Activated B cell treated with CpG ODN at 0.5 μM for 24 hours (primary cell): ENCODE data around the gene EPS15. TPM values are rescaled to one million over a fixed set of nuclear protein-coding genes. Genes with fewer than 3 reads are reported as not detected.
"Not testable (repeated sequence)": the region's sequence is repeated elsewhere in the genome, so short reads cannot be mapped to it uniquely, and the experiment has no call there.

Experiments used
- ATAC-seq: fragments of 200-7000 bp; cut with Tn5 transposase; one replicate; pipeline ENCODE4 v1.10.0; 2021; ENCODE audit warnings: low read depth, mild to moderate bottlenecking, moderate library complexity
- CTCF ChIA-PET: fragments of 350-600 bp; sonication (Branson Sonifier 250); formaldehyde crosslinking; loops from one replicate; lab custom pipeline; 2021; ENCODE audit warnings: antibody characterized with exemption; lab: Charles Lee
- POLR2A ChIA-PET: fragments of 350-600 bp; sonication (Branson Sonifier 250); formaldehyde crosslinking; loops from one replicate; lab custom pipeline; 2021; ENCODE audit warnings: antibody characterized with exemption; lab: Charles Lee
- DNase-seq: peaks from one replicate; pipeline ENCODE4 v3.0.0; 2022
- H3K27ac Mint-ChIP-seq: one replicate; pipeline ENCODE4 v1.8.0; 2020; ENCODE audit warnings: mixed read lengths
- H3K27me3 Mint-ChIP-seq: one replicate; pipeline ENCODE4 v1.8.0; 2021; ENCODE audit warnings: mixed read lengths
- H3K36me3 Mint-ChIP-seq: one replicate; pipeline ENCODE4 v1.8.0; 2021; ENCODE audit warnings: low read depth, mixed read lengths
- H3K4me1 Mint-ChIP-seq: one replicate; pipeline ENCODE4 v1.8.0; 2021; ENCODE audit warnings: mixed read lengths
- H3K4me3 Mint-ChIP-seq: one replicate; pipeline ENCODE4 v1.8.0; 2020; ENCODE audit warnings: mild to moderate bottlenecking, mixed read lengths
- H3K9me3 Mint-ChIP-seq: one replicate; pipeline ENCODE4 v1.8.0; 2020; ENCODE audit warnings: mixed read lengths
- intact Hi-C: fragments of 100-400 bp; cut with micrococcal nuclease; formaldehyde crosslinking; loops from one replicate; pipeline ENCODE4 v1.15.1; 2024
- total RNA-seq: library from RNA; stranded (reverse); gene quantifications from 2 replicates; pipeline ENCODE4 v1.2.3, GENCODE V29; 2022
- TF ChIP-seq, protein P1 (sequence below): fragments of 200-600 bp; IDR thresholded peaks from one replicate; pipeline ENCODE4 v1.8.0; 2022; ENCODE audit warnings: antibody characterized with exemption, mild to moderate bottlenecking

The EPS15 gene
- total RNA-seq, 1 donor from 2014 or later, result 150 TPM

DNA sequence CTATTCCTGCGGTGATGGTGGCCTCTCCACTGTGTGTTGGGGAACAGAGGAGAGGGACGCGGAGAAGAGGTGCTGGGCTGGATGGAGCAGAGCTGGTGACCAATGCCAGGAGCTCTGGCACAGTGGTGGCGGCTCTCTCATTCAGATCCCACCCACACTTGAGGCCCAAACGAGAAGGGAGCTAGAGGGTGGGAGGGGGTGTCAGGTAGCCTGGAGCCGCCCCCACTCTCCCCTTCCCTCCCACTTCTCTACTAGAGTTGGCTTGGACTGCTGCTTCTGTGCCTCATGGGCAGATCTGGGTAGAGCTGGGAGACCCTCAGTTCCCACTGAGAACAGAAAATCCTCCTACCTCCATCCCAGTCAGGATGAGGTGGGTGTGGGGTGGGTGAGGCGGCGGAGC is 192.2 kb downstream of the EPS15 start:
- Mint-ChIP-seq H3K9me3 (no peaks in the 10 kb centered on the region), H3K27me3 (peaks cover 25% of the 10 kb centered on the region), H3K36me3 (no peaks in the 10 kb centered on the region), H3K27ac (no peak overlapping the region), H3K4me3 (no peak overlapping the region), H3K4me1 (peaks cover 10% of the 10 kb centered on the region)
- no peak for DNase-seq
- TF ChIP-seq, protein P1, sequence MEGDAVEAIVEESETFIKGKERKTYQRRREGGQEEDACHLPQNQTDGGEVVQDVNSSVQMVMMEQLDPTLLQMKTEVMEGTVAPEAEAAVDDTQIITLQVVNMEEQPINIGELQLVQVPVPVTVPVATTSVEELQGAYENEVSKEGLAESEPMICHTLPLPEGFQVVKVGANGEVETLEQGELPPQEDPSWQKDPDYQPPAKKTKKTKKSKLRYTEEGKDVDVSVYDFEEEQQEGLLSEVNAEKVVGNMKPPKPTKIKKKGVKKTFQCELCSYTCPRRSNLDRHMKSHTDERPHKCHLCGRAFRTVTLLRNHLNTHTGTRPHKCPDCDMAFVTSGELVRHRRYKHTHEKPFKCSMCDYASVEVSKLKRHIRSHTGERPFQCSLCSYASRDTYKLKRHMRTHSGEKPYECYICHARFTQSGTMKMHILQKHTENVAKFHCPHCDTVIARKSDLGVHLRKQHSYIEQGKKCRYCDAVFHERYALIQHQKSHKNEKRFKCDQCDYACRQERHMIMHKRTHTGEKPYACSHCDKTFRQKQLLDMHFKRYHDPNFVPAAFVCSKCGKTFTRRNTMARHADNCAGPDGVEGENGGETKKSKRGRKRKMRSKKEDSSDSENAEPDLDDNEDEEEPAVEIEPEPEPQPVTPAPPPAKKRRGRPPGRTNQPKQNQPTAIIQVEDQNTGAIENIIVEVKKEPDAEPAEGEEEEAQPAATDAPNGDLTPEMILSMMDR, result no peak
- ATAC-seq, result no peak
- intact Hi-C loops, result no loop called here
- ChIA-PET POLR2A (no interaction called here), CTCF (no interaction called here)

DNA sequence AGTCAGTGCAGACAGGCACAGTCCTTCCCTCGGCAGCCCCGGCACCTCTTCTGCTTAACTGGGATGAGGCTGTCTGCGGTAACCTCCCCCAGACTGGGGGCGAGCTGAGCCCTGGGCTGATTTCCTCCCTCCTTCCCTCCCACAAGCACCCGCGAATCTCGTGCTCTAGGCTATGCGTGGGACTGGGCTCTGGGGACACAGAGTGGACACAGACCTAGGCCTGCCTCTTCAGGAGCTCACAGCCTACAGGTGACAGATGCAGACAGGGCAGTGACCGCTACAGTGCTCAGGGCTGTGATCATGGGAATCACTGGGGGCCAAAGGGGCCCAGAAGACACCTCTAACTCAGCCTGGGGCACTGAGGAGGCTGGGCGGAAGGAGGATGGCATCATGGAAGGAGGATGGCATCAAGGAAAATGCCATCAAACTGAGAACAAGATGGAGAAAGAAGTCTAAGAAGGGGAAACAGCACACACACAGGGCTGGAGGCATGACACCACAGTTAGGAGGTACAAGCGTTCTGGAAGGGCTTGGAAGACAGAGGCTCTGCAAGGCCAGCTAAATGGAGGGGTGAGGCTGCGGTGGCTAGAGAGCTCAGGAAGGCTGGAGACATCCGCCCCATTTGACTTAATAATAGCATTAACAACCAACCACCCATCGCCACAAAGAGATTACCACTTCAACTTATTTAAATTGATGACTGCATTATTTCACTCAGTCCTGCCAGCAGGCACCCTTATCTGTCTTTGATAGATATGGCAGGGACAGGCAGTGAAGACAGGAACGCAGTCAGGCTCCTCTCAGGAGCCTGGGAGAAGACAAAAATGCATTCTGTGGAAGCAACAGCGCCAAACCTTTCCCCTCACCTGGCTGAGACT is 192.9 kb downstream of the EPS15 start:
- POLR2A ChIA-PET, result no interaction called here
- intact Hi-C loops, result no loop called here
- peaks cover 7% of the 10 kb centered on the region for H3K4me1 Mint-ChIP-seq
- CTCF ChIA-PET, result no interaction called here
- ATAC-seq (no peak), DNase-seq (no peak)
- peaks cover 19% of the 10 kb centered on the region for H3K27me3 Mint-ChIP-seq
- no peak overlapping the region for H3K4me3 Mint-ChIP-seq
- H3K36me3 Mint-ChIP-seq, result no peaks in the 10 kb centered on the region
- no peaks in the 10 kb centered on the region for H3K9me3 Mint-ChIP-seq
- TF ChIP-seq, protein P1, result no peak
- no peak overlapping the region for H3K27ac Mint-ChIP-seq

DNA sequence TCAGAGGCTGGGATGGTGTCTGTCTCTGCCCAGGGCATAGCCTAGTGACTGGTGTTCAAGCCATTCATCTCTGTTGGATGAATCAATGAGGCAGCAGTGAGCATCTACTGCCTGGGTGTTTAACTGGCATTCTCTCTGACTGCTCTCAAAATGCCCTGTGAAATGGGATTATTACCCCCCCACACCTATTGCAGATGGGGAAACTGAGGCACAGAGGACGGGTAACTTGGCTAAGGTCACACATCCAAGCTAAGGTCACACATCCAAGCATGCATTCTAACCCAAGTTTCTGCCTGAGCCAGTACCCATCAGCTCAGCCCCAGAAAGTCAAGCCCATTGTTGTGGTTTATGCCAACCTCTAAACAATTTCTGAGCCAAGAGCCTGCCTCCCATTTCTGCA is 193.7 kb downstream of the EPS15 start:
- DNase-seq (no peak), ATAC-seq (no peak)
- peaks cover 2% of the 10 kb centered on the region for H3K4me1 Mint-ChIP-seq
- intact Hi-C loops, result no loop called here
- ChIA-PET POLR2A (no interaction called here), CTCF (no interaction called here)
- no peaks in the 10 kb centered on the region for H3K36me3 Mint-ChIP-seq
- no peaks in the 10 kb centered on the region for H3K9me3 Mint-ChIP-seq
- TF ChIP-seq, protein P1, result no peak
- no peak overlapping the region for H3K4me3 Mint-ChIP-seq
- H3K27me3 Mint-ChIP-seq, result peaks cover 14% of the 10 kb centered on the region
- H3K27ac Mint-ChIP-seq, result no peak overlapping the region

DNA sequence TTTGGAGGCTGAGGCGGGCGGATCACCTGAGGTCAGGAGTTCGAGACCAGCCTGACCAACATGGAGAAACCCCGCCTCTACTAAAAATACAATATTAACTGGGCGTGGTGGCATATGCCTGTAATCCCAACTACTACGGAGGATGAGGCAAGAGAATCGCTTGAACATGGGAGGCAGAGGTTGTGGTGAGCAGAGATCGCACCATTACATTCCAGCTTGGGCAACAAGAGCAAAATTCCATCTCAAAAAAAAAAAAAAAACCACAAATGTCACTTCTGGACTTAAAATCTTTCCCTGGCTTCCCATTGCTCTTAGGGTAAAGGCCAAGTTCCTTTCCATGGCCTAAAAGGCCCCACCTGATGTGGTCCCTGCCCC is 194.1 kb downstream of the EPS15 start:
- DNase-seq, CTCF ChIA-PET, H3K36me3 Mint-ChIP-seq, ATAC-seq, intact Hi-C loops, H3K9me3 Mint-ChIP-seq, H3K27ac Mint-ChIP-seq, H3K4me3 Mint-ChIP-seq, H3K4me1 Mint-ChIP-seq: not testable (repeated sequence)
- POLR2A ChIA-PET, result interaction anchor here (0.6 kb wide), 2 partner anchors 20 to 469 kb away, joined by 5 to 7 read pairs; no protein-coding TSS in a partner anchor
- peaks cover 14% of the 10 kb centered on the region for H3K27me3 Mint-ChIP-seq

DNA sequence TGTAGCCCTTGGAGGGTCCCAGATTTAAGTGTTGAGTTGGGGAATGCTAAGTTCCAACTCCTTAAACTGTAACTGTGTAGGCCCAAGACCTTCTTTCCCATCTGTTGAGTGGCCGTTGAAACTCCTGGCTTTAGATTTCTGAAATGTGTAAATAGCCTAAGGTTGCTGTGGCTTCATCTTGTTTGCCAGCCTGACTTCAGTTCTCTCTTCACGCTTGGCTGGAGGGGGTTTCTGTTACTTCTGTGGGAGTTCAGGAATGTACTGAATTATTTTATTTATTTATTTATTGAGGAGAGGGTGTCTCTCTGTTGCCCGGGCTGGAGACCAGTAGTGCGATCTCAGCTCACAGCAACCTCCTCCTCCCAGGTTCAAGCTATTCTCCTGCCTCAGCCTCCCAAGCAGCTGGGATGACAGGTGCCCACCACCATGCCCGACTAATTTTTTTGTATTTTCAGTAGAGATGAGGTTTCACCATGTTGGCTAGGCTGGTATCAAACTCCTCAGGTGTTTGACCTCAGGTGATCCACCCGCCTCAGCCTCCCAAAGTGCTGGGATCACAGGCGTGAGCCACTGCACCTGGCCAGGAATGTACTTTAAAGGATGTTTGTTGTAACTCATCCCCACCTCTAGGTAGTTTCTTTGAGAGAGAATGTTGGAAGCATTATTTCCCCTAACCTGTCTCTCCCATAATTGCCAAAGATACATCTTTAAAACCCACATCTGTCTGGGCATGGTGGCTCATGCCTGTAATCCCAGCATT is 194.6 kb downstream of the EPS15 start:
- no peak overlapping the region for H3K27ac Mint-ChIP-seq
- peaks cover 12% of the 10 kb centered on the region for H3K27me3 Mint-ChIP-seq
- no peak overlapping the region for H3K4me3 Mint-ChIP-seq
- TF ChIP-seq, protein P1, result no peak
- ChIA-PET POLR2A (interaction anchor here (0.6 kb wide), 2 partner anchors 20 to 470 kb away, joined by 5 to 7 read pairs; no protein-coding TSS in a partner anchor), CTCF (no interaction called here)
- no peaks in the 10 kb centered on the region for H3K9me3 Mint-ChIP-seq
- ATAC-seq, result no peak
- H3K4me1 Mint-ChIP-seq, result no peaks in the 10 kb centered on the region
- no peak for DNase-seq
- intact Hi-C loops, result no loop called here
- no peaks in the 10 kb centered on the region for H3K36me3 Mint-ChIP-seq
